GM12874 (cell line): Measurements from ENCODE around the gene WDSUB1.

ENCODE experiments used
- CTCF ChIP-seq: IDR thresholded peaks from 2 replicates; pipeline ENCODE4 v1.5.1; 2011; ENCODE audit warnings: low read depth, mild to moderate bottlenecking, control low read depth, low read length, moderate library complexity; ENCODE audit not compliant: insufficient read depth

Gene WDSUB1

GRCh38 chr2:159266554-159266953 is 19.9 kb downstream of the WDSUB1 start:
- no peak for TF ChIP-seq CTCF

- TF ChIP-seq CTCF, result no peak
Observed at GRCh38 chr2:159265171-159265576, 21.3 kb downstream of the WDSUB1 start.

DNA sequence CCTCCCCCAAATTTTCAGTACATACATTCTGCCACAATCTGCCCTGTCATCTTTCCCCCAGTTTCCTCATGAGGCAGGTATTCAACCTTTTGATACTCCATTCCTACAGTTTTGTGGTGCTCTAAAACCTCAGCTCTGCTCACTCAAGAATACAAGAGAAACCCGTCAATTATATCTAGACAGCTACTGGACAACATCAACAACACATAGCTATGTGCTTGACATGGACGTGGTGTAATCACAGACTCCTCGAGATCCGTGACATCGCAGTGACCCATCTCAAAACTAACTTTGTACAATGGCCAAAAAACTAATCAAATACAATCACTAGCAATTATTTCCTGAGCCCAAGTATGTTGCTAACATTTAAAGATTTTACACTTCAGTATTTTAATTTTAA is 23.6 kb downstream of the WDSUB1 start:
- no peak for TF ChIP-seq CTCF

DNA sequence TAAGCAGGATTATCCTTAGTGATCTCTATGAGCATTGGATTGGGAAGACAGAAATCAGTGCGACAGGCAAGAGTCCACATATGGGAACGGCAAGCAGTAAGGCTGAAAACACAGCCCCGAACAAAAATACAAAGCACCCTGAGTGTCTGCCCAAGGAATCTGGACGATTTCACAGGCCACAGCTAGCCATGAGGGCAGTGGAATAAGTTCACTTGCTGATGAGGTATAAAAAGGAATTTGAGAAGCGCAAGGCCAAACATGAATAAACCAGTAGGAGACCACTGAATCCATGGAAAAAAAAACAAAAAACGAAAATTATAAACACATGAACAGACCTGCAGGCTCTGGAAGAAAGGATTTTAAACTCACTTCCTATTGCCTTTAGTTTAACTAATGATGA is 24.3 kb downstream of the WDSUB1 start:
- TF ChIP-seq CTCF, result no peak

- TF ChIP-seq CTCF, result no peak
Observed at GRCh38 chr2:159256159-159256558, 30.3 kb downstream of the WDSUB1 start.

DNA sequence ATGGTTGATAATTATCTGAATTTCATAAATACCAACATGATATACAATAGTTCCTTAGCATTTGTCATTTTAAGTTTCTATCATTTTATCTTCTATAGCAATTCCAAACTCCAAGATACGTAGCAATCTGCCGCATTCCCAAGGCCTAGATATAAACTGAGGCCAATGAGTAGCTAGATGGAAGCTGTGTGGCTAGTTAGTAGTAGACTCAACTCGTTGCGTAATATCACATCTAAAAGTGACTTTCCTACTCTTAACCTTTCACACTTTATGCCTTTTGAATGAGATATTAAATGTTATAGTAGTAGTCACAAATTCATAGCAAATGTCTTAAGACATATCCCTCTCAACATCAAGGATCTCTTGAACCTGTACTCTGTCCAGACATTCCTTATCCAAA is 33.6 kb downstream of the WDSUB1 start:
- TF ChIP-seq CTCF, result no peak

DNA sequence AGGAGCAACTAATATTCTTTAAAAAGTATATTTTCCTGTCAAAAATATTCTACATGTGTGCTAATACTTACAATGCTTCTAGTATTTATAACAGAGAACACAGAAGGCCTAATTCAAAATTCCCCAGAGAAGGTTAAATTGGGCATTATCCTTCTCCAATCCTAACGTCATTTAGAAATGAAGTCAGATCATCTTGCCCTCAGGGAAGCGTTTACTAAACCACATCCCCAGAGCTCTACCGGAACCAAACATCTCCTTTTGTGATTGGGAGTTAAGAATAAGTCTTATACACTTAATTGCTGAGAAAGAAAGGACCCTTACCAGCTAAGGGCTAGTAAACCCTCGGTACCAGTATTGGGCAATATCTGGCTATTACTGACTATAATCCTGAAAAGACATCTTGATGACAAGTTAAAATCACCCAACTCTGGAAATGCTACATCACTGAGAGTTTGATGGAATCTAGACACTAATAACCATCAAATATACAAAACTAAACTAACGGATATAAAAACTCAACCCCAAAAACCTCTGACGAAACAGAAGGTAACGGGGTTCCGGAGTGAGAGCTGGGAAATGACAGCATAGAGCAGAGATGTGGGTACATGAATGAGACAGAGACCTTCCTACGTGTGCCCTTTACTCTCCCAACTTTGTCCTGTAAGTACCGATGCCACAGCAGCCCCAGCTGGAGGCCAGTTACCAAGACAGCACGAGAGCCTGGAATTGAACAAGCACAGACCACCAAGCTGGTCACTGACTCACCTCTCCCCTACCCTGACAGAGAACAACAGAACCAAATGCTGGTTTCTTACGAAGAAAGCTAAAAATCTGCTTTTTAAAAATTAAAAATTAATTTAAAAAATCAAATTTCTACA is 35.0 kb downstream of the WDSUB1 start:
- TF ChIP-seq CTCF, result no peak
